Measurements from ENCODE around the gene TRPC1.
"Not testable (repeated sequence)": the region's sequence is repeated elsewhere in the genome, so short reads cannot be mapped to it uniquely, and the experiment has no call there.

Gene TRPC1

GRCh38 chr3:142752605-142753004 lies 28.8 kb downstream of the TRPC1 start:
- DNase-seq (ENCODE audit: low read depth in 2 of 2) = not testable (repeated sequence)

GRCh38 chr3:142754494-142754893 lies 30.7 kb downstream of the TRPC1 start:
- no peak for DNase-seq (ENCODE audit: low read depth in 2 of 2)

GRCh38 chr3:142768338-142768737 lies 44.5 kb downstream of the TRPC1 start:
- DNase-seq (ENCODE audit: low read depth in 2 of 2) = no peak

- DNase-seq (ENCODE audit: low read depth in 2 of 2) = no peak
These were observed 54.1 kb downstream of the TRPC1 start for GRCh38 chr3:142777927-142778326.

GRCh38 chr3:142778541-142778940 lies 54.7 kb downstream of the TRPC1 start:
- DNase-seq (ENCODE audit: low read depth in 2 of 2) = no peak

- no peak for DNase-seq (ENCODE audit: low read depth in 2 of 2)
These were observed 55.8 kb downstream of the TRPC1 start for GRCh38 chr3:142779591-142779990.

GRCh38 chr3:142782616-142783015 lies 58.8 kb downstream of the TRPC1 start:
- no peak for DNase-seq (ENCODE audit: low read depth in 2 of 2)

GRCh38 chr3:142784228-142784627 lies 60.4 kb downstream of the TRPC1 start:
- DNase-seq (ENCODE audit: low read depth in 2 of 2) = no peak

- no peak for DNase-seq (ENCODE audit: low read depth in 2 of 2)
These were observed 62.2 kb downstream of the TRPC1 start for GRCh38 chr3:142785996-142786395.

GRCh38 chr3:142787719-142788118 lies 63.9 kb downstream of the TRPC1 start:
- DNase-seq (ENCODE audit: low read depth in 2 of 2) = no peak

GRCh38 chr3:142794508-142794907 lies 70.7 kb downstream of the TRPC1 start:
- no peak for DNase-seq (ENCODE audit: low read depth in 2 of 2)

GRCh38 chr3:142795332-142795731 lies 71.5 kb downstream of the TRPC1 start:
- DNase-seq (ENCODE audit: low read depth in 2 of 2) = no peak

GRCh38 chr3:142796823-142797222 lies 73.0 kb downstream of the TRPC1 start:
- DNase-seq (ENCODE audit: low read depth in 2 of 2) = no peak

- no peak for DNase-seq (ENCODE audit: low read depth in 2 of 2)
These were observed 77.9 kb downstream of the TRPC1 start for GRCh38 chr3:142801746-142802145.

GRCh38 chr3:142802891-142803290 lies 79.1 kb downstream of the TRPC1 start:
- DNase-seq (ENCODE audit: low read depth in 2 of 2) = no peak

GRCh38 chr3:142808103-142808917 lies 84.5 kb downstream of the TRPC1 start:
- DNase-seq (ENCODE audit: low read depth in 2 of 2) = no peak

GRCh38 chr3:142809259-142809658 lies 85.4 kb downstream of the TRPC1 start:
- DNase-seq (ENCODE audit: low read depth in 2 of 2) = no peak

GRCh38 chr3:142815803-142816202 lies 92.0 kb downstream of the TRPC1 start:
- no peak for DNase-seq (ENCODE audit: low read depth in 2 of 2)

GRCh38 chr3:142817356-142817755 lies 93.5 kb downstream of the TRPC1 start:
- no peak for DNase-seq (ENCODE audit: low read depth in 2 of 2)

- DNase-seq (ENCODE audit: low read depth in 2 of 2) = no peak
These were observed 94.1 kb downstream of the TRPC1 start for GRCh38 chr3:142817897-142818296.

GRCh38 chr3:142818651-142819050 lies 94.8 kb downstream of the TRPC1 start:
- no peak for DNase-seq (ENCODE audit: low read depth in 2 of 2)

GRCh38 chr3:142819179-142819578 lies 95.3 kb downstream of the TRPC1 start:
- DNase-seq (ENCODE audit: low read depth in 2 of 2) = no peak

GRCh38 chr3:142828703-142829305 lies 105.0 kb downstream of the TRPC1 start:
- DNase-seq (ENCODE audit: low read depth in 2 of 2) = peak in 1 of 2 donors; percentile 8

Data from stimulated activated CD8-positive, alpha-beta memory T cell treated with anti-CD3 and anti-CD28 coated beads, Interleukin-7, amount 100 ng/mL, for 4 hours (primary cell).